ENCODE measurements around the gene FABP1.

Gene FABP1

DNA sequence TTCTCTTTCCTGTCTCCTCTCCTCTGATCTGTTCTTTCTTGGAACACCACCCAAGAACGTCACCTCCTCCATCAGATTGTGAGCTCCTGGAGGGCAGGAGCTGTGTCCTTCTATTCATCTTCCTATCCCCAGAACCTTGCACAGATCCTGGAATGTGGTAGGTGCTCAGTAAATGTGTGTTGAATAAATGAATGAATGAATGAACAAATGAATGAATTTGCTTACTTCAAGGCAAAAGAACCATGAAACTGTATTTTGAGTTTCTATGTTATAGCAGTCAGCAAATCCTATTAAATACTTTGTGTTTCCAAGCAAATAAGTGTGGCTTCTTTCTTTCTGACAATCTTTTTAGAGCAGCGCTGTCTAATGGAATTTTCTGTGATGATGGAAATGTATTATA is 14.8 kb downstream of the FABP1 start:
- no peak for FAIRE-seq

DNA sequence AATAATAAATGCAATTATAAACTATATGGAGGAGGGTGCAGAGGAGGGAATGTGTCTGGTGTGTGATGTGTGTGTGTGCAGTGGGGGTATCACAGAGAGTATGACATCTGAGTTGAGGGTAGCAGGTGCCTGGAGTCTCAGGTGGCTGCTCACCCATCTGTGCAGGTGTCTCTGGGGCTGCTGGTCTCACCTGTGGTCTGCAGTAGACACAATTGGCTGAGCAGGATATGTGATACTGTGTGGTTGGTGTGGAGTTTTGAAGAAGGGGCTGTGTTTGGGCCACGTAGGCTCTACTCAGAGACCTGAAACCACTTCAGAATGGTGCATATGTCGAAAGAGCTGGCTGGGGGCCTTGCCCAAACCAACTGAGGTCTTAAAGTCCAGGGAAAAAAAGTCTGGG is 17.0 kb downstream of the FABP1 start:
- no peak for FAIRE-seq

DNA sequence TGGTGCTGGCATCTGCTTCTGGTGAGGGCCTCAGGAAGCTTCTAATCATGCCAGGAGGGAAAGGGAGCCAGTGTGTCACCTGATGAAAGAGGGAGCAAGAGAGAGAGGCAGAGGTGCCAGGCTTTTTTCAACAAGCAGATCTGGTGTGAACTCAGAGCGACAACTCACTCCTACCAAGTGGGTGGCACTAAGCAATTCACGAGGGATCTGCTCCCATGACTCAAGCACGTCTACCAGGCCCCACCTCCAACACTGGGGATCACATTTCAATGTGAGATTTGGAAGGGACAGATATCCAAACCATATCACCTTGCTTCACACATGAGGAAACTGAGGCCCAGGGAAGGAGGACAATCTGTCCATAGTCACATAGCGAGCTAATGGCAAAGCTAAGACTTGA is 19.1 kb downstream of the FABP1 start:
- FAIRE-seq = no peak

DNA sequence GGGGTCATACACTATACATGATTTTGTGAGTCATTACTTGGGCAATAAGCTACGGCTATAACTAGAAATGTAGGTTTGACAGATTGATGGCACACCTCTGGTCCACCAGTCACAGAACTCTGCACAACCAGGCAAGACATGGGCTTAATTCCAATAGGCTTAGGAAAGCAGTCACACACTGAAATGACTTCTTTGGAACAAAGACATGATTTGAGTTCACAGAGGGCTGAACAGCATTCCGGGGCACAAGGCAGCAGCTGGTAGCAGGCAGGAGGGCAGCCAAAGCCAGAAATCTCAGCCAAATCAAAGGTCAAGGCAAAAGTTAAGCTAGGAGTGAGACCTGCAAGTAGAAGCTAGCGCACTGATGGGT is 27.4 kb downstream of the FABP1 start:
- no peak for FAIRE-seq

DNA sequence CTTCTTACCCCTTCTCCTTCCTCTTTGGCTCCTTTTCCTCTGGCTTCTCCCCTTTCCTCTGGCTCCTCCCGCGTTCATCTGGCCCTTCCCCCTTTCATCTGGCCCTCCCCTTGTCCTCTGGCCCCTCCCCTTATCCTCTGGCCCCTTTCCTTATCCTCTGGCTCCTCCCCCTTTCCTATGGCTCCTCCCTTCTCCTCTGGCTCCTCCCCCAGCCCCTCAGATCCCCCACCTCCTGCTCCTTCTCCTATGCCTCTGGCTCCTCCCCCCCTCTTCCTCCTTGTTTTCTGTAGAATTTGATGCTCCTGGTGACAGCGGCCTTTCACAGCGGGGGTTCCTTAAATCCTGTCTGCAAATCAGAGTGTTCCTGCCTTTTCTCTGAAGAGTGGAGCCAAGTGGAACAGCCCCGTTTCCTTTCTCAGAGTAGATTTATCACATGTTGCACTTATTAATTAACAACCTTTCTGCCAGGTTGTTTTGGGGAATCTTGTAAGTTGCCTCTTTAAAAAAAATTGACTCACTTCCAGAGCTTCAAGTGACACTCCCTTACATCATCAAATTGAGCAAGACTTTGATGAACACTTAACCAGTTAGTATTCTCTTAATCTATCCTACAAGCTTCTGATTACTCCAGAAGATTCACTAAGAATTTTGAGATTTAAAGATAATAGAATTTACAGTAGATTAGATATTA is 27.9 kb downstream of the FABP1 start:
- no peak for FAIRE-seq

DNA sequence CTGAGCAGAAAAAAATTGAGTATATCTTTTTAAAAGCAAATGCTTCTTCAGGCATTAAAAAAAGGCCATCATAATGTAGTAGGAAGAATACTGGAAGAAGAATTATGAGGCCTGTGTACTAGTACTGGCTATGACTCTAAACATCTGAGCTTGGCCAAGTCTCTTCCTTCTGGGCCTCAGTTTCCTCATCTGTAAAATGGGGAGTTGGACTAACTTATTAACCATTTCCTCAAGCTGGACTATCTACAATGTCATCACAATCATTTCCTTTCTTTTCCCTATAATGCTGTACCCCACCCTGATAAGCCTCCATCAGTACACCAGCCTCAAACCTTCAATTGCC is 29.3 kb downstream of the FABP1 start:
- no peak for FAIRE-seq

DNA sequence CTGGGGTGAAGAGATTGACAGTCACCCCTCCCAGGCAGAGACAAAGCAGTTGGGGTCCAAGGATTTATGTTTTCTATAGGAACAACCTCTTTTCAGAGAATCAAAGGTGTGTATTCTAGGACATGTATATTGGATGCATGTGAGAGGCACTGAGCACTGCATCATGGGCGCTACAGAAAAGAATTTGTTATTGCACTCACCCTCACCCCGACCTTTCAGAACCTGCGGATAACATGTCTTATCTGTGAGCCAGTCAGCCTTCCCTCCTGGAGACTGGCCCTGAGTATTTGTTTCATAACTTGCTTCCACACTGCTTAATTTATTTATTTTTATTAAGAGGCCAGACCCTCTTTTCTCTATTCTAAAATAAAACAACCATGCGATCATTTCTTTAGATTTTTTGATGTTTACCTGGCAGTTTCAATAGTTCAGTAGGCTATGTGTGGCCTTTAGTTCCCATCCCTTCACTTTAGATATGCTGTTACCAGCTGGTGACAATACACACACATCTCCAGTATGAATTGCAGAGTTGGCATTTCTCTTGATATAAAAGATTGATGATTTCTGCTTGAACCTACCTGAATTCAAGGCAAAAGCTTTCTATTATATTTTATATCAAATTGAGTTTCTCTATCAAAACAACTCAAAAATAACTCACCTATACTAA is 29.8 kb downstream of the FABP1 start:
- no peak for FAIRE-seq

DNA sequence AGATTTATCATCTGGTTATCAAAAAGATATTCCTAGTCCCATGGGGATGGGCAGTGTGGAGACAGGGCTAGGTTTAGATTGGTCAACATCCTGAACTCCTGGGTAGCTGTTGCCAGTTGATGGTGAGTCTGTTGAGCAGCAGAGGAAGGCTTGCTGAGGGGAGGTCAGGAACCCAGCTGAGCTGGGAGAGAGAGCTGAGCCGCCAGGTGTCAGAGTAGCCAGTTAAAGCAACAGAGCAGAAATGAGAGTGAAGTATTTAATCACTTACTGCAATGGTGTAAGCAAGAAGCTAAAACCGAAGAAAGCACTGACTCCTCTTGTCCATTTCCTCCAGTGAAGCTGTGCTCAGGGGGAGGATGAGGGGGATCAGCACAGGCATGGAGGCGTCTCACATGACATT is 30.7 kb downstream of the FABP1 start:
- no peak for FAIRE-seq

DNA sequence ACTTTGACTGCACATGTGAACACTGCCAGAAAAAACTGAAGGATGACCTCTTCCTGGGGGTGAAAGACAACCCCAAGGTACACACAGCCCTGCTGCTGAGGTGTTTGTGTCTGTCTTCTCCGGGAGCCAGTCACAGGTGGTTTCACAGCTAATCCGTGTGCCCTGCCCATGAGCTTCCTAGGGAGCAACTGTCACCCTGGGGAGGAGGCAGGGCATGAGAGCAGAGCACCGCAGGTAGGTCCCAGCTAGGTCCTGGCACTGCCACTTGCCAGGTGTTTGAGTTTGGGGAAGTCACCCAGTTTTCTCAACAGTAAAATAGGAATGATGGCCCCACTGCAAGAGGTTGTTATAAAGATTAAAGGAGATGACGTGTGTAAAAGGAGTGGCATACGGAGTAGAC is 31.2 kb downstream of the FABP1 start:
- FAIRE-seq = no peak

DNA sequence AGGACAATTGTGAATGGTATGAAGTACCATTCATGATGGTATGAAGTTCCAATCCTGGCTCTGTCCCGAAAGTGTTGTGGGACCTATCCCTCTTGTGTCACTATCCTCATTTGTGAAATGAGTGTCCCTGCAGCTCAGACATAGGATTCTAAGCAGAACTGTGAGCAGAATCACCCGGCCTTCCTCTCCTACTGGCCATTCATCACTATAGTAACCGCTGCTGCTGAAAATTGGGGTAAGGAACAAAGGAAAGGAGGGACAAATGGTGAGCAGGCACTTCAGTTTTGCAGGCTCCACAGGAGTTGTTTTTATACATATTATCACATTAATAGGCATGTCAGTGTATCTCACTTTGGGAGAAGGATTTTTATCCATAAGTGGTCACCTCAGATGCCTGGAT is 32.8 kb downstream of the FABP1 start:
- no peak for FAIRE-seq

DNA sequence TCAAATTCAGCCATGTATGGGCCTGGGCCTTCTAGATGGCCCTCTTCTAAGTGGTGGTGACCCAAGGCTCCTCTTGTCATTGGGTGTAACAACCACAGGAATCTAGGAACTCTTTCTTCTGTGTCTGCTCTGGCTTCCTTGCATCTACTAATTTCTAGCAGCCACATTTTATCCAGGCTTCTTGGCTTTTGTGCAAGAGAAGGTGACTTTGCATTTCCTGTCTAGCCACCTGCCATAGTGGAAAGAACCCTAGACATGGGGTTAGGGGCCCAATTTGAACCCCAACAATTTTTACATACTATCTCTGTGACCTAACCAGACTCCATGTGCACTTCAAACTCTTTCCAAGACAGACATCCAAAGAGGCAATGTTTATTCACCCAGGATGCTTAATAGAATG is 35.1 kb downstream of the FABP1 start:
- FAIRE-seq = no peak

DNA sequence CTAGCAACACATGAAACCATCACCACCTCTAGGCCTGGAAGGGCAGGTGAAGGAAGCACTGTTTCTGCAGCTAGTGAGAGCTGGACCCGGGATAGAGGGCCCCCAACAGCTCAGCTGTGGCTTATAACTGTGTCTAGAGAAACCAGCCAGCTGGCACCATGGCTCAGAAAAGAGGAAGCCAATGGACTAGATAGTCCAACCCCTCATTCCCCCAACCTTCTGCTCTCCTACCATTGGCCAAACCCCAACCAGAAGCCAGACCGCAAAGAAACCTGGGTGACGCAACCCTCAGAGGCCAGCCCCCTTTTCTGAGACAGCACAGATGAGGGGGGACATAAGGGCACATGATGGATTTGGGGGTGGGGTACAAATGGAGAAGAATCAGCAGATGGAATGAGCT is 35.9 kb downstream of the FABP1 start:
- FAIRE-seq = no peak

DNA sequence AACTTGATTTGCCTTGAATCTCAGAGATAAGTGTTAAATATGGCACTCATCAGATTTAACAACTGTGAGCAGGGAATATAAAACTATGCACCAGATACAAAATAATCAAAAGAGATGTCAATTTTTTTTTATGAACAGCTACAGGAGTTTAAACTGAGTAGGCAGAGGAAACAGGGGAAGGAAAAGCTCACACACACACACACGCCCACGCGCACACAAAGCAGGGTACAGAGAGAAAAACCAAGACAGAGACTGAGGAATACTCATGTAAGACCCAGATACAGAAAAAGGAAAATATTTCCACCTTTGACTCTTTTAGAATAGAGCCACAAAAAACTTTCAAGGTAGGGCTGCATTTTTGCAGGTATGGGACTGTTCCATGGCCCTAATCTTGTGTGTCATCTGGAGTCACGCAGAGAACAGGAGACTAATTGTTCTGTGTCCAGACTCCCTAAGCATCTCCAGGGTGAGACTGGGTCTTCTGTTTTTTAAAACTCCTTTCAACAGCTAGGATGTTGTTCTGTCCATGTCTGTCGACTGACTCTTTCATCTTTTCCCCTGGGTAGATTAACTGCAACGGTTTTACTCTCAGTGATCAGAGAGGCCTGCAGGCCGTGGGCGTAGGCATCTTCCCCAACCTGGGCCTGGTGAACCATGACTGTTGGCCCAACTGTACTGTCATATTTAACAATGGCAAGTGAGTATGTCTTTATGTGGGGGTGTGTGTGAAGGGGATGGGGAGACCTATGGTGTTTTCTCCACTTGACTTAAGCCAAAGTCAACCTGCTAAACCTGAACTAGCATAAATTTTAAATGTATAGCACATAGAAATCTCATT is 37.2 kb downstream of the FABP1 start:
- no peak for FAIRE-seq

DNA sequence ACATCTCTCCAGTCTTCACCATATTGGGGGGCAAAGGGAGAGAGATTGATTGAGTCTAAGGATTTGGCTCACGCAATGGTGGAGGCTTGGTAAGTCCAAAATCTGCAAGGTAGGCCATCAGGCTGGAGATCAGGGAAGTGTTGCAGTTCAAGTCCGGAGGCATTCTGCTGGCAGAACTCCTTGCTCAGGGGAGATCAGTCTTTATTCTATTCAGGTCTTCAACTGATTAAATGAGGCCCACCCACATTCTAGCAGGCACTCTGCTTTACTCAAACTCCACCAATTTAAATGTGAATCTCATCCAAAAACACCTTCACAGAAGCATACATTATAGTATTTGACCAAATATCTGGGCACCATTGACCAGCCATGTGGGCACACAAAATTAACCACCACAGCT is 38.9 kb downstream of the FABP1 start:
- FAIRE-seq = no peak

DNA sequence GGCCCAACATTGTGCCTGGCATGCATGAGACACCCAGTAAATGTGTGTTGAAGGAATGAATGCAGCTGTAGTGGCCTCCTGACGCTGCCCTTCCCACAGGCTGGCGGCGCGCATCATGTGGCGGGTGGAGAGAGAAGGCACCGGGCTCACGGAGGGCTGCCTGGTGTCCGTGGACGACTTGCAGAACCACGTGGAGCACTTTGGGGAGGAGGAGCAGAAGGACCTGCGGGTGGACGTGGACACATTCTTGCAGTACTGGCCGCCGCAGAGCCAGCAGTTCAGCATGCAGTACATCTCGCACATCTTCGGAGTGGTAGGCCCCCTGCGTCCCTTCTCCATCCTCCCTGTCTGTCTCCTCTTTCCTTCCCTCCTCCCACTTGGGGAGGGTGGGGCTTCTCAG is 40.1 kb downstream of the FABP1 start:
- no peak for FAIRE-seq

DNA sequence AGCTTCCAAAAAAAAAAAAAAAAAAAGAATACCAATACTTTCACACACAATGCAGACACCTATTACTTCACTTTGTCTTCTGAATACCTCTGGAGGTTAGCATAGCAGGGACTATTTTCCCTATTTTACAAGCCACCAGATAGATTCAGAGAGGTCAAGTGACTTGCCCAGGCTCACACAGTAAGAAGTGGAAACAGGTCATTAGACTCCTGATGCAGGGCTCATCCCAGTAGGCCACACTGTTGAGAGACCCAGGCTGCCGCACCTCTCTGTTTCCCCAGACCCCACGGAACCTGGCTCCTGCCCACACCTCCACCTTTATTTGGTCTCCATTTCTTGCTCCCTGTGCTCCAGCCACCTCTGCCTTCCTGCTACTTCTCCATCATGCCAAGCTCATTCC is 40.8 kb downstream of the FABP1 start:
- no peak for FAIRE-seq

DNA sequence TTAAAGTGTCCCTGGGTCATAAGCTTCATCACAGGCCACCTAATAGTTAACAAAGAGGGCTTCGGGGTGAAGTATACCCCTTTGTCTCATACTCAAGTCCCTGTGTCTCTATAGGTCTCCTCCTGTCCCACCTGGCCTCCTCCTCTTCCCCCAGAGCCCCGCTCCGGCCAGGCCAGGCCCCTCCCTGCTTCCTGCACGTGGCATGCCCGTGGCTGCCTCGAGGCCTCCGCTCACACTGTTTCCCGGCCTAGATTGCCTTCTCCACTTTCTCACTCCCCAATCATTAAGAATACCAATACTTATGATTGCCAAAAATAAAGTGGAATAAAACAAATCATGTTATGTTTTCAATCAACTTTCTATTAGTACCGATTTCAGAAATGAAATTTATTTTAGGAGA is 41.5 kb downstream of the FABP1 start:
- FAIRE-seq = no peak

DNA sequence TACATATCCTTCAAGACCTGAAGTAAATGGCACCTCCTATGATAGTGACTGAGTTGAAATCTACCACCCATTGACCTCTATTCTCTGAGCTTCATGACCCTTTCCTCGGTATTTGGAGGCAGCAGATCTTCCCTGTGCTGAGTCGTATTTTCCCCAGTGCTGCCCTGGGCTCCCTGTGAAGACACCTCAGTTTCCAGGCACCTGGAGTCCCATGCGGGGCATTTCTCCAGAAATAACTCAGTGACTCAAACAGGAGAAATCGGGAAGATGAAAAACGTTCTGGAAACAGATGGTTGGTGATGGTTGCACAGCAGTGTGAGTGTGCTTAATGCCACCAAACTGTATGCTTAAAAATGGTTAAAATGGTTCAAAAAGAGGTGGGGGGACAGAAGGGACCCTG is 42.3 kb downstream of the FABP1 start:
- no peak for FAIRE-seq

DNA sequence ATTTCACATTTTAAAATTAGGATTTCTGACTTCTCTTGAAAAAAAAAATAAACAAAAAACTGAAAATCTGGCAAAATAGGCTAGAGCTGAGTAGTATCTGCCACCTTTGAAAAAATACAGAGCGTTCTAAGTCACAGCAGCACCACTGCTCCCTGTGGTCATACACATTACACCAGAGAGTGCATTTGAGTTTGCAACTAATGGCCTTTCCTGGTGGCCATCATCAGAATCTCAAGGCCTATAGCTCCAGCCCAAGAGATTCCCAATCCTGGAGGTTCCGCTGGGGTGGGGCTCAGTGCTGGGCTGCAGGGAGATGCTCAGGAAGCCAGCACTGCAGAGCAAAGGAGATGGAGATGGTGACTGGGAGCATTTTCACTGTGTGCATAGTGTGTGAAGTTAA is 42.8 kb downstream of the FABP1 start:
- no peak for FAIRE-seq

DNA sequence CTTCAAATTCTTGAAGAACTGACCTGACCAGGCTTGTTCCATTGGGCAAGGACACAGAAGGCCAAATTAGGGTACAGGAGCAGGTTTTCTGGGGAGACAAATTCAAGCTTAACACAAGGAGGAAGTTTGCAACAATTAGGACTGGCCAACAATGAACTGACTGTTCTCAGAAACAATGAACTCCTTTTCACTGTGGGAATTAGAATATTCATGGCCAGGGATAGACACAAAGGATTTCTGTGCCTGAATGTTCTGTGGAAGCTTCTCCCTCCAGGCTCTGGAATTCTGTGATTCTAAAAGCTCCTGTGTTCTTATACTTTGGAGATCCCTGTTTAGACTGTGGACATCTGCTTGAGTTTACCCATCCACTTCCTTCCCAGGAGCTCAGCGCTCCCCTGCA is 45.1 kb downstream of the FABP1 start:
- FAIRE-seq = no peak

DNA sequence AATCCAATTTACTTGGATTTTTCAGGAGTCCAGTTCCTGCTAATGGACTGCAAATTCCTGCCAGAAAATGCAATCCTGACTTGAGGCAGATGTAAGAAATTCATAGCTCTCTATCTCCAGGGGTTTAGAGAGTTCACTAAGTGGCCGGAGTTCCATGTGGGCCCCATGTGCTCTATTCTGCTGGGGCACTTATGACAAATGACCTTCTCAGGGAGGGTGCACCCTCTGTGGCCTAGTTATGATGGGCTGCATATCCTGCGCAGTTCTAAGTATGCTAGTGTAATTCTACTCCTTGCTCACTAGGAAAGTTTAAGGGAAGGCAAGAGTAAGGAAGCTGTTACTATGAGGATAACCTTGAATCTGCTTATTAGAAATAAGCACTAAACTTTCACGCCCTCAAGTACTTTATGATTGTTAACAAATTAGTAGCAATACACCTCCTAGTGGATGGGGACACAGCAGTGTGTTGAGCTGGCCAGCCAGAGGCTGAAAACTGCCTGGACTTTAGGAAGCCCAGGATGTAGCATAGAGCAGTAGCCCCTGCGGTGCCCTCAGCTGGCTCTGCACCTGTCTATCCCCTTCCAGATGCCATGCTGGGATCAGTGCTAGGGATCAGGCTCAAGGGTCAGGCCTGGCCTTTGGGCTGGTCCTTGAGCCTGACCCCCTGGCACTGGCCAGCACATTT is 45.8 kb downstream of the FABP1 start:
- FAIRE-seq = no peak

DNA sequence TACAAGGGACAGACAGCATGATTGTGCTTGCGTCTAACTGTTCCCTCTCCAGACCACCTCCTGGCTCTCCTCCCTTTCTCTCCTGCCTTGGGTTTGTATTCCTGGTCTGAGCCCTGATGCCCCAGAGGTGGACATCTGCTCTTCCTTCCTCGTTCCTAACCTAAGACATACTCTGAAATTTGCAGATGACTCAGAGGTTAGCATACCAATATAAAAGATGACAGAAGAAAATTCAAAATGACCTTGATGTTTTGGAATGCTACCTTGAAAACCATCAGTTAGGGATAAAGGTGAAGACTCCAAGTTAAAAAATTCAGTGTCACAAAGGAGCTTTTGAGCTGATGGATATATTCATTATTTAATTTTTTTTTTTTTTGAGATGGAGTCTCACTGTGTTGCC is 47.3 kb downstream of the FABP1 start:
- no peak for FAIRE-seq

DNA sequence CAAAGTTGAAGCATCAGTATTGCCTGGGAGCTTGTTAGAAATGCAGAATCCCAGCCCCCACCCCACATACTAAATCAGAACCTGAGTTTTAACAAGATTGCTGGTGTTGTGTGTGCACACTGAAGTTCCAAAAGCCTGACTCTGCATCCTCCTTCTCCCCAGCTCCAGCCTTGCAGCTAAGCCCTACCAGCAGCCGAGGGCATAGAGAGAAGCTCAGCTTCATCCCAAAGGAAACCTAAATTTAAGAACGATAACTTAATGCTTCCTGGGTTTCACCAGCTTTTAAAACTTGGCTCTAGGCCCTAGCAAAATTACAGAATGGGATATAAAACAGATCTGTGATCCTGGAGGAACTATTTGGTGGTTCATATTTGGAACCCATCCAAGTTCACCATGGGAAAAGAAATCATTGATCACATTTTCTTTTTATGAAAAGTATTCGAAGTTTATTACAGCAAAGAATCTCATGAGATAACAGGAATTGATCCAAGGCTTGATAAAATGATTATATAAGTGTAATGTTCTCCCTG is 49.2 kb downstream of the FABP1 start:
- FAIRE-seq = no peak
